NCI-H1417 treated with DMSO at 0.1 percent for 48 hours (cell line): Measurements from ENCODE around the gene AMIGO3.
"Not testable (repeated sequence)": the region's sequence is repeated elsewhere in the genome, so short reads cannot be mapped to it uniquely, and the experiment has no call there.

ENCODE experiments used
- DNase-seq: peaks from one replicate; lab custom pipeline; 2025; lab: John Stamatoyannopoulos, UW

The AMIGO3 gene

GRCh38 chr3:49709852-49710251, 9.6 kb downstream of the AMIGO3 start:
- DNase-seq, result no peak

DNA sequence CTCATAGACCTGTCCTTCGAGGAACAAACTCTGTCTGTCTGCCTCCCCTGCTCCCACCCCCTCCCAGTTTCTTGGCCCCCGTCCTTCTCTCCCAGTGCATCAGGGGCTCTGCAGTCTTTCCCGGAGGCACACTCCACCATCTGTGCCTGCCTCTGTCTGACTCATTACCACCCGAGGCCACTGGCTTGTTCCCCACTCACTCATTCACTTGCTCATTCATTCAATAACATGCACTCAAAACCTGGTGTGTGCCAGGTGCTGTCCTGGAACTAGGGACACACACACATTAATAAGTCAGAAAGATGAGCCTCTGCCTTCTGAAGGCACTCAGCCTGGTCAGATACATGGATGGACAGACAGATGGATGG, 12.4 kb downstream of the AMIGO3 start:
- DNase-seq, result no peak

DNA sequence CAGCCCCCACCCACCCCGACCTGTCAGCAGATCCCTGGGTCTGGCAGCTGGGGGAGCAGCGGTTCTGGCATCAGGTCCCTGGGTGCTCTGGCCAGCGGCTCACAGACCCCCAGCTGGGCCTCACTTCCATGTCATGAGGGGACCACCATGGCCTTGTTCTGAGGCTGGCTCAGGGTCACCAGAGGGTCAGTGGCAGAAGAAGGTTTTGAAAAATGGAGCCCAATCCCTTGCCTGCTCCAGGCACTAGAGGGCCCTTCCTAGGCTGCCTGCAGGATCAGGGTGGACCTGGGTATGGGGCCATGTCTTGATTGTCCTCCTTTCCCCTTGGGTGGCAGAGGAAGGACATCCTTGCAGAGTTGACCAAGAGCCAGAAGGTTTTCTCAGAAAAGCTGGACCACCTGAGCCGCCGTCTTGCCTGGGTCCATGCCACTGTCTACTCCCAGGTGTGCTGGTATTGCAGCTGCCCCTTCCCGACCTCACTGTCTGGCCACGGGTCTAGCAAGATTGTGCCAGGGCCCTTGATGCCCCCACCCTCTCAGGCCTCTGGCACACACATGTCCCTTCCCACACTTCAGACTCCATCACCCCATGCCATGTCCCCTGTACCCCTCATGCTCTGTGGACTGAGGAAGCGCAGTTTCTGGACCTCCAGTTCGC, 12.9 kb downstream of the AMIGO3 start:
- DNase-seq, result no peak

DNA sequence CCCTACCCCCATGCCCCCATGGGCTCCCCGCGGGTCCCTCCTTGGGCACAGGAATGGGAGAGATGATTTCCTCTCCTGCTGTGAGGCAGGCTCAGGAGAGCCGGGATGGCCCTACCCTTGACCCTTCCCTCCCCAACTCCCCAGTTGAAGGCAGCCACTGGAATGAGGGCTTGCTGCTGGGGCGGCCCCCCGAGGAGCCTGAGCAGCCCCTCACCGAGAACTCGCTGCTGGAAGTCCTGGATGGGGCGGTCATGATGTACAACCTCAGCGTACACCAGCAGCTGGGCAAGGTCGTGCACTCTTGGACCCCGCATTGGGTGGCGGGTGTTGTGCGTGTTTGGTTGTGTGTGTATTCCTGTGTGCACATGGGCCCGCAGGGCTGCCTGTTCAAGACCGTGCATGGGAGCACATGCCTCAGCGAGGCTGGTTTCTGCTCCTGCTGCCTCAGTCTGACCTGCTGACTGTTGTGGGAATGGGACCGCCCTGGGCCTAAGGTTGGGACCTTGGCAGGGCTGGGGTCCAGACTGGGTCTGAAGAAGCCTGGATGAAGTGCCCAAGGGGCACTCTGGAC, 14.0 kb downstream of the AMIGO3 start:
- DNase-seq, result no peak

DNA sequence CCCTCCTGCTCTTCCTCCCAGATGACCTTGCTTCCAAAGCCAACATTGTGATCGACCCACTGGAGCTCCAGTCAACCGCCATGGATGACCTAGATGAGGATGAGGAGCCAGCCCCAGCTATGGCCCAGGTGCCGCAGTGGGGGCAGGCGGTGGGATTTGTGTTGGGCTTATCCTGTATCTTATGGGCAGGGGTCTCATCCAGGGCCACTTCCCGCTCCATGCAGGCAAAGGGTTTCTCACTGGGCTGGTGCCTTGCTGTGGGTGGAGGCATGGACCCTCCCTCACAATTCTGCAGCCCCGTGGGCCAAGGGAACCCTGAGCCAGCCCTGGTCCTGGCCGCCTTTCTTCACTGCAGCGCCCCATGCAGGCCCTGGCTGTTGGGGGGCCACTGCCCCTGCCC, 14.9 kb downstream of the AMIGO3 start:
- DNase-seq, result no peak

DNA sequence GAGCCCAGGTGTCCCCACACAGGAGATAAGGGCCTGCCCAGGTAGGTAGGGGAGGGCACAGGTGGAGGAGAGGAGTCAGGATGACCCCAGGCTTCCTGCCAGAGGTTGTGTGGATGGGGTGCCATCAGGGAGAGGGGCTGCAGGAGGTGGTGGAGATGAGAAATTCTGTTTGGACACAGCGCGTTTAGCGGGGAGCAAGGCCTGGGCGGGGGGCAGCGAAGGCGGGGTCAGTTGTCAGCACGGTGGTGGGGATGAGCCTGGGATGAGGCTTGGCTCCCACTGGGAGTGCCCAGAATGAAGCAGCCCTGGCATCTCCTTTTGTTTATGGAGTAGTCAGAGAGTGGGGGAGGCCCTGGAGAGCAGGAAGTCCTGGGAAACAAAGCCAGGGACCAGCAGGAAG, 15.5 kb downstream of the AMIGO3 start:
- no peak for DNase-seq

- DNase-seq, result no peak
Observed at GRCh38 chr3:49703443-49703927, 16.0 kb downstream of the AMIGO3 start.

DNA sequence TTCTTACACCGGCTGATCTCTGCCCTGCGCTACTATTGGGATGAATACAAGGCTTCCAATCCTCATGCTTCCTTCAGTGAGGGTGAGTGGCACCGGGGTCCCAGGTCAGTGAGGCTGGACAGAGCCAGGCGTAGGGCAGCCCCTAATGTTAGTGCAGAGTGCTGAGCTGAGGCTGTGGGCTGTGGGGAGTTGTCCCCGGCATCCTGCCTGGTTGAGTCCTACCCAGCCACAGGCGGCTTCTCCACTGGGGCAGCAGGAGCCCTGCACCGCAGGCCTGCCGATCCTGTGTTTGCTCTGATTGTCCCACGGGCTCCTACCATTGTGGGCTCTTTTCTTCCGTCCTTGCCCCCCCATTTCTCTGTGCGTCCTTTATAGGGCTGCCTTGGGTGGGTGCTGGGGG, 16.8 kb downstream of the AMIGO3 start:
- no peak for DNase-seq

- DNase-seq, result no peak
Observed at GRCh38 chr3:49701388-49702077, 18.0 kb downstream of the AMIGO3 start.

DNA sequence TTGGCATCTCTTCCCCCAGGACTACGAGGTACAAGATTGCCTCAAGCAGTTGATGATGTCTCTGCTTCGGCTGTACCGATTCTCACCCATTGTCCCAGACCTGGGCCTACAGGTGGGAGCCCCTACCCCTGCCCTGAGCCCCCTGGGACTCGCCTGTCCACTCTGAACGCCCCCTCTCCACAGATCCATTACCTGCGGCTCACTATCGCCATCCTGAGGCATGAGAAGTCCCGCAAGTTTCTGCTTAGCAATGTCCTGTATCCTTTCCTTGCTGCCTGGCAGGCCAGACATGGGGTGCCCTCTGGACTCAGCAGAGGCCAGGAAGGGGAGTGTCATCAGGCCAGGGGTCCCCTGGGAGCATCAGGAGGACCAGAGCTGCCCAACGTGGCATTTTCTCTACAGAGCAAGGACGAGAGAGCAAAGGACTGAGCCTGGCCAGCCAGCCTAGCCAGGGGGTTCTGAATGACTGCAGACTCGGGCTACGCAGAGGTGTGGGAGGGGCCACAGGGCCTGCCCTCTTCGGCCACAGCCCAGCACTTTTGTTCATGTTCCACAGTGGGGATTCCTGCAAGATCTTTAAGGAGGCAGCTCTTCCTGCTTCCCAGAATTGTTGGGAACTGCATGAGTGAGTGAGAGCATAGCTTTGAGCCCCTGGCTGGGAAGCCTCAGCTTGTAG, 18.9 kb downstream of the AMIGO3 start:
- DNase-seq, result no peak

DNA sequence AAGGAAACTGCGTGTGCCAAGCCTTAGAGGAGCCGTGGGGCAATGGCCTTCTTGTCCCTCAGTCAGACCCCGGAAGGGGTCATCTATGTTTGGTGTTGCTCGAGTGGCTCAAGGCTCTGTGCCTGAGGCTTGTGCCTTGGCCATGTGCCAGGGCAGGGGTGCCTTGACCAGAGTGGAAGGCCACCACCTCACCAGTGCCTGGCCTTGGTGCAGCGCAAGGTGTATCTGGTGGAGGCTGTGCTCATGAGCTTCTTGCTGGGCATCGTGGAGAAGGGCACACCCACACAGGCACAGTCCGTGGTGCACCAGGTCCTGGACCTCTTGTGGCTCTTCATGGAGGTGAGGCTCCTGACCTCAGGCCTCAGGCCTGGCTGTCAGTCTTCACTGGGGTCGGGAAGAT, 19.5 kb downstream of the AMIGO3 start:
- no peak for DNase-seq

GRCh38 chr3:49699281-49699979, 20.1 kb downstream of the AMIGO3 start:
- no peak for DNase-seq

DNA sequence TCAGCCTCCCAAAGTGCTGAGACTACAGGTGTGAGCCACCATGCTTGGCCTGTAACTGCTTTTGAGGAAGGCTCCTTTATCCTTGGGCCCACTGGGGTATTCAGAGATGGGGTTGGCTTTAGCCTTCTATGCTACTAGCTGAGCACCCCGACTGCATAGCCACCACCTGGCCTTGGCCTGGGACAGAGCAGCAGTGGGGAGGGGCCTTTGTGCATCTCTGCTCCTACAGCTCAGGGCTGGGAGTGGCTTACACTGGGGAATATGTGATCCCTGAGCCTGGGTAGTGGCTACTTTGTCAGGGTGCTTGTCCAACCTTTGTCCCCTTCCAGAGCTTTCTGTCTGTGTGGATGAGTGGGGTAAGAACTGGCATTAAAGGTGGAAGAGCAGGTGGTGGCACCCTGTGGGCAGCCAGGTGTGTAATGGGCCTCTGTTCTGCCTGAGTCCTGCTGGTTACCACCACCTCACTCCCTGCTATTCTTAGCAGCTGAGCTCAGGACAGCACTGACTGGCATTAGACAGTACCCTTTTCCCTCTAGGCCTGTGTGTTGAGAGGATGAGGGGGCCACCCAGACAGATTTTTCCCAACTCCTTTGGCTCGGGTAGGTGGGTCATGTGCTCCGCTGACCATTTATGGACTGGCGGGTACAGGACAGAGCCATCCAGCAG, 24.0 kb downstream of the AMIGO3 start:
- DNase-seq, result not testable (repeated sequence)

GRCh38 chr3:49694409-49695070, 24.9 kb downstream of the AMIGO3 start:
- not testable (repeated sequence) for DNase-seq

DNA sequence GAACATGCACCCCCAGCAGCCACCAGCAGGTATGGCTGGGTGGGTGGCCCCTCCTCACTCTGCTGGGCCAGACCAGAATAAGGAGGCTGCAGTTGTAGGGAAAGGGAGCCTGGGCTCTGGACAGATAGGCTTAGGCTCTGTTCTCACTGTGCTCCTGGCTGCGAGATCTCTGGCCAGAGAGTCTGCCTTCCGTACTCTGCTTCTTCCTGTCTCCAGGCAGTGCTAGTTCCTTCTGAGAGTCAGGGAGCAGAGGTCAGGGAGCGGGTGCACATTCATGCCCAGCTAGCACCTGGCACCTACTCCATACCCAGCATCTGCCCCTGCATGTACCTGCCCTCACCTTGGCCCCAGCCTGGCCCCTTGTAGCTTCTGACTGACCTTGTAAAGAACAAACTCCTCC, 28.0 kb downstream of the AMIGO3 start:
- not testable (repeated sequence) for DNase-seq

DNA sequence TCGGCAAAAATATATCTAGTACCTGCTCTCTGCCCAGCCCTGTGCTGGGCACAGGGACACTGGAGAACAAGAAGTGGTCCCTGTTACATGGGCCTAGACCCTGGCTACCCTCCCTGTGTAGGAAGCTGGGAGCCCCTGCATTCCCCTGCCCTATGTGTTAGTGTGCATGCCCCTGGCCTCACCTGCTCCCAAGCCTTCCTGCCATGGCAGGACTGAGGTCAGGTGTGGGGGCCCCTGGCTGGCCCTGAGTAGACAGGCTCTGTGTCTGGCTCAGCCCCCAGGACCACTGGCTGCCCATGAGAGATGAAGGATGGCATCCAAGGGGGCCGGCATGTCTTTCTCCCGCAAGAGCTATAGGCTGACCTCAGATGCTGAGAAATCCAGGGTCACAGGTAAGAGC, 28.6 kb downstream of the AMIGO3 start:
- DNase-seq, result not testable (repeated sequence)

DNA sequence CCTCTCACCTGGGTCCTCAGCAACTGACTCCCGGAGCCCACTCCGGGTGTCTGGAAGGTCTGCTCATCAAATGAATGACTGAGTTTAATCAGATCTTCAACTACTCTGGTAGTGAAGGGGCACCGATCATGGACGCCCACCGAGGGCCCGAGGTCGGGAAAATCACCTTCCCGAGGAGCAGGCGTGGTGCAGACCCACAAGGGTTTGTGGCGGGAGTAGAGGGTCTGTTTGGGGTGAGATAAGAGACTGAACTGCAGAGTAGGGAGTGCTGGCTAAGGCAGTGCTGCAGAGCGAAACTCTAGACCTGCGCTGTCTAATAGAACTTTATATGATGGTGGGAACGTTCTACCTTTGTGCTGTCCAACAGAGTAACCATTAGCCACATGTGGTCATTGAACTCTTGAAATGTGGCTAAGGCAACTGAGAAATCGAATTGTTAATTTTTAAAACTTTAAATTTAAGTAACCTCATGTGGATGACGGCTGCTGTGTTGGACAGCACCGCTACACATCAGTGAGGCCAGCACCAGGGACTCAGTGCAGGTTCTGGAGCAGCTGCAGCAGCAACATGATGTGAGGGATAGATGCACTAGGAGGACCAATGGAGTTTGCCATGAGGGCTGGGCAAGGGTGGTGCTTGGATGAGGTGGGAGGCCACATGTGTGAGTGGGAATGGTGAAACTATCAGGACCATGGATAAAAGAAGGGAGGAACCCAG, 29.4 kb downstream of the AMIGO3 start:
- DNase-seq, result not testable (repeated sequence)

- DNase-seq, result no peak
Observed at GRCh38 chr3:49689046-49689907, 30.2 kb downstream of the AMIGO3 start, which contains the start of the genes MST1 and RNF123. TSS of gene MST1 (minus strand) at chr3:49689474. CDS start at chr3:49688691, 783 bp downstream. TSS of gene RNF123 (plus strand) at chr3:49689557. CDS start at chr3:49691166, 1,609 bp downstream.
